ENCODE results near the gene RTN4R.
A peak's percentile ranks its signal among the peaks of the same experiment; 100 is the strongest.

- TF ChIP-seq CTCF (IDR thresholded peaks at IDR 0.05) (no peak), POLR2A (IDR thresholded peaks at IDR 0.05) (peak in 1 of 2 donors; percentile 27)
Measured at GRCh38 chr22:20298803-20299745, 31.0 kb upstream of the RTN4R start.

Data from uterus (tissue), 2 donors.